Vagina (tissue), 2 donors: Measurements from ENCODE around the gene INPP5K.

Experiments used
- POLR2A ChIP-seq, 2 donors: fragments of 450-650 bp; IDR thresholded peaks; one replicate each; pipeline ENCODE4 v1.6.1; 2017; ENCODE audit warnings: antibody characterized with exemption in 2 of 2, mild to moderate bottlenecking in 2 of 2, moderate library complexity in 2 of 2
- TF ChIP-seq, protein P1 (sequence below), 3 experiments: fragments of 450-650 bp in 2 of 3; fragments of 200-600 bp in 1 of 3; sonication (generic) in 1 of 3; IDR thresholded peaks; one replicate each; pipeline ENCODE4 v1.5.1; 2017 to 2019; ENCODE audit warnings: antibody characterized with exemption in 3 of 3, mild to moderate bottlenecking in 2 of 3, moderate library complexity in 2 of 3

DNA sequence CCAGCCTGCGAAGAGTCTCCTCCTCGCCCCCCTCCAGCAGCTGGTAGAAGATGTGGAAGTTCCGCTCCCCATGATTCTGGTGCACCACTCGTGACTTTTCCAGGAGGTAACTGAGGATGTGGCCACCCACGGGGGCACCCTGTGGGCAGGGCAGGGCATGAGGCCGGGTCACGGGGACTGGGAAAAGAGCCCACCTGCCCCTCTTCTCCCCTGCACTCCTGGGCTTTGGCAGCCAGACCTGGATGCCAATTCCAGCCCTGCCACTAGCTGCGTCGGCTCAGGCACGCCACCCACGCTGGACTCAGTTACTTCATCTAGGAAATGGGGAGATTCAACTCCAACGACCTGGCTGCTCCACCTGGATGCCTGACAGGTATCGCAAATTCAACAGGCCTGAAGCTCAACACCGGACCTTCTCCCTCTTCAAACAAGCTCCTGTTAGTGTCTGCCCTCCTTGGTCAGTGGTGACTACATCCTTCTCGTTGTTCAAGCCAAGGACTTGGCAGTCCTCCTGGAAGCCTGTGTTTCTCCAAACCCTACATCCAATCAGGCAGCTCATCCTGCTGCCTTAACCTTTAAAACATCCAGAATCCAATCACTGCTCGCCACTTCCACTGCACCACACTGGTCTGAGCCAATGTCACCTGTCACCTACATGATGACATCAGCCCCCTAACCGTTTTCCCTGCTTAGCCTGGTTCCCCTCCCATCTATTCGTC, 35.5 kb downstream of the INPP5K start:
- TF ChIP-seq, protein P1, sequence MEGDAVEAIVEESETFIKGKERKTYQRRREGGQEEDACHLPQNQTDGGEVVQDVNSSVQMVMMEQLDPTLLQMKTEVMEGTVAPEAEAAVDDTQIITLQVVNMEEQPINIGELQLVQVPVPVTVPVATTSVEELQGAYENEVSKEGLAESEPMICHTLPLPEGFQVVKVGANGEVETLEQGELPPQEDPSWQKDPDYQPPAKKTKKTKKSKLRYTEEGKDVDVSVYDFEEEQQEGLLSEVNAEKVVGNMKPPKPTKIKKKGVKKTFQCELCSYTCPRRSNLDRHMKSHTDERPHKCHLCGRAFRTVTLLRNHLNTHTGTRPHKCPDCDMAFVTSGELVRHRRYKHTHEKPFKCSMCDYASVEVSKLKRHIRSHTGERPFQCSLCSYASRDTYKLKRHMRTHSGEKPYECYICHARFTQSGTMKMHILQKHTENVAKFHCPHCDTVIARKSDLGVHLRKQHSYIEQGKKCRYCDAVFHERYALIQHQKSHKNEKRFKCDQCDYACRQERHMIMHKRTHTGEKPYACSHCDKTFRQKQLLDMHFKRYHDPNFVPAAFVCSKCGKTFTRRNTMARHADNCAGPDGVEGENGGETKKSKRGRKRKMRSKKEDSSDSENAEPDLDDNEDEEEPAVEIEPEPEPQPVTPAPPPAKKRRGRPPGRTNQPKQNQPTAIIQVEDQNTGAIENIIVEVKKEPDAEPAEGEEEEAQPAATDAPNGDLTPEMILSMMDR (IDR thresholded peaks at IDR 0.05), result no peak
- TF ChIP-seq POLR2A (IDR thresholded peaks at IDR 0.05), result no peak
